ENCODE measurements around the gene SHROOM4. TPM values are rescaled to one million over a fixed set of nuclear protein-coding genes. Genes with fewer than 3 reads are reported as not detected.

The SHROOM4 gene
- total RNA-seq, 2 experiments from 2014 or later: not detected

DNA sequence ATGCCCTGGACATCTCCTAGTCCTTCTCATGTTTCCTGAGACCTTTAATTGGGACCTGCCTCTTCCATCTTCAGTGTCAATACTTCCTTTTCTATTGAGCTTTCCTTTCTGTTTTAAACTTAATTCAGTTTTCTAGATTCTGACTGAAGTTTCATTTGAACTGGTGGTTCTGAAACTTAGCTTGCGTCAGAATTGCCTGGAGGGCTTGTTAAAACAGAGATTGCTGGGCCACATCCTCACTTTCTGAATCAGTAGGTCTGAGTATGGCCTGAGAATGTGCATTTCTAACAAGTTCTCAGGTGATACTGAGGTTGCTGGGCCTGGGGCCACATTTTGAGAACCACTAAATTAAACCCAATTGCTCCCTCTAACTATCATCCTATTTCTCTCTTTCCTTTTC lies 191.2 kb downstream of the SHROOM4 start:
- no peaks in the 10 kb centered on the region for H3K27me3 ChIP-seq (ENCODE audit: control insufficient read depth in 1 of 2, insufficient read depth in 2 of 2, low read length in 2 of 2)
- Mint-ChIP-seq H3K9me3 (no peaks in the 10 kb centered on the region), H3K4me3 (no peak overlapping the region), H3K27me3 (peaks cover 7% of the 10 kb centered on the region), H3K36me3 (ENCODE audit: low read depth) (no peaks in the 10 kb centered on the region), H3K4me1 (ENCODE audit: low read depth) (no peaks in the 10 kb centered on the region), H3K27ac (no peak overlapping the region)
- no peaks in the 10 kb centered on the region for H3K4me1 ChIP-seq (ENCODE audit: insufficient read depth, low read length)
- no peak for TF ChIP-seq CTCF (IDR thresholded peaks at IDR 0.05)
- intact Hi-C loops (cut with DNase I, micrococcal nuclease): no loop called here
- DNase-seq (no peak), ATAC-seq (ENCODE audit: poor library complexity) (no peak)
- POLR2A ChIA-PET: no interaction called here
- no peak overlapping the region for H3K4me3 ChIP-seq (ENCODE audit: low read length)
- H3K36me3 ChIP-seq (ENCODE audit: insufficient read depth, low read length): no peaks in the 10 kb centered on the region
- H3K9me3 ChIP-seq (ENCODE audit: control insufficient read depth in 1 of 2, insufficient read depth in 1 of 2, low read length in 2 of 2): no peaks in the 10 kb centered on the region
- H3K27ac ChIP-seq (ENCODE audit: low read depth in 1 of 2, low read length in 2 of 2): no peak overlapping the region
- CTCF ChIA-PET: no interaction called here

DNA sequence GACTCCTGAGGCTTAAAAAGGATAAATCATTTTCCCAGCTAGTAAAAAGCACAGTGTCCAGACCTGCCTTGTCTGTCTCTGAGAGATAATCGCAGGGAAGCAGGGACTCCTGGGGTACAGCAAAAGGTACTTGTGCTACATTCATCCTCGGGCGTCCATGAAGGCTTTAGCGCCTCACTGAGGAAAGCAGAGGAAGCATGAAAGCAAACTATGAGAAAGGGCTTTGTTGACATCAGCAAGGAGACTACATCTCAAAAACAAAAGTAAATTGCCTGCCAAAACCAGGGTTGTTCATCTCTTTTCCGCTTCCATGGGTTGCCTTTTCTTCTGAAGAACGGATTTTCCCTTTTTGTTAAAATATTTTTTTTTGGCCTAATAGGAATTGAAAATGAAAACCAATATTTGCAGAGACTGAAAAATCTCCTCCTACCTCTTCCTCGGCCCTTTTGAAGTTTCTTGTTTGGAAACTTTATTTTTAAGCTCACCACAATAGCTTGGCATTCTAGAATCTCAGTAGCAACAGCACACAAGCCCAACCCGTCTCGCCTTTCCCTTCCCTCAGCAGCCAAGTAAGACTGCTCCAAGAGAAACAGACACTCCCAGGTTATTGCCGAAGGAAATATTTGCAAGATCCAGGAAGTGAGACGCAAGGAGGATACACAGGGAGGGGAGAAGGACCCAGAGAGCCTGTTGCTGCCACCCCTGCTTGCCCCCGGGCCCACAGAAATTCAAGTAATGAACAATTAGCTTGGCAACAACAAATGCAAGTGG lies 195.0 kb downstream of the SHROOM4 start:
- intact Hi-C loops (cut with DNase I, micrococcal nuclease): no loop called here
- Mint-ChIP-seq H3K4me1 (ENCODE audit: low read depth) (no peaks in the 10 kb centered on the region), H3K4me3 (no peak overlapping the region), H3K27me3 (no peaks in the 10 kb centered on the region), H3K9me3 (no peaks in the 10 kb centered on the region), H3K27ac (no peak overlapping the region), H3K36me3 (ENCODE audit: low read depth) (no peaks in the 10 kb centered on the region)
- no peaks in the 10 kb centered on the region for H3K36me3 ChIP-seq (ENCODE audit: insufficient read depth, low read length)
- CTCF ChIA-PET: no interaction called here
- no peak for TF ChIP-seq CTCF (IDR thresholded peaks at IDR 0.05)
- no peak for ATAC-seq (ENCODE audit: poor library complexity)
- POLR2A ChIA-PET: no interaction called here
- H3K27ac ChIP-seq (ENCODE audit: low read depth in 1 of 2, low read length in 2 of 2): no peak overlapping the region
- H3K4me1 ChIP-seq (ENCODE audit: insufficient read depth, low read length): no peaks in the 10 kb centered on the region
- no peaks in the 10 kb centered on the region for H3K9me3 ChIP-seq (ENCODE audit: control insufficient read depth in 1 of 2, insufficient read depth in 1 of 2, low read length in 2 of 2)
- H3K4me3 ChIP-seq (ENCODE audit: low read length): no peak overlapping the region
- no peak for DNase-seq
- no peaks in the 10 kb centered on the region for H3K27me3 ChIP-seq (ENCODE audit: control insufficient read depth in 1 of 2, insufficient read depth in 2 of 2, low read length in 2 of 2)

GRCh38 chrX:50617183-50617582 lies 196.8 kb downstream of the SHROOM4 start:
- Mint-ChIP-seq H3K27me3 (peaks cover 2% of the 10 kb centered on the region), H3K27ac (no peak overlapping the region), H3K4me3 (no peak overlapping the region), H3K4me1 (ENCODE audit: low read depth) (no peaks in the 10 kb centered on the region), H3K36me3 (ENCODE audit: low read depth) (no peaks in the 10 kb centered on the region), H3K9me3 (no peaks in the 10 kb centered on the region)
- no peak overlapping the region for H3K27ac ChIP-seq (ENCODE audit: low read depth in 1 of 2, low read length in 2 of 2)
- ATAC-seq (ENCODE audit: poor library complexity) (no peak), DNase-seq (no peak)
- ChIA-PET POLR2A (no interaction called here), CTCF (no interaction called here)
- H3K4me3 ChIP-seq (ENCODE audit: low read length): no peak overlapping the region
- TF ChIP-seq CTCF (IDR thresholded peaks at IDR 0.05): no peak
- intact Hi-C loops (cut with DNase I, micrococcal nuclease): no loop called here
- H3K36me3 ChIP-seq (ENCODE audit: insufficient read depth, low read length): no peaks in the 10 kb centered on the region
- H3K27me3 ChIP-seq (ENCODE audit: control insufficient read depth in 1 of 2, insufficient read depth in 2 of 2, low read length in 2 of 2): no peaks in the 10 kb centered on the region
- H3K9me3 ChIP-seq (ENCODE audit: control insufficient read depth in 1 of 2, insufficient read depth in 1 of 2, low read length in 2 of 2): no peaks in the 10 kb centered on the region
- H3K4me1 ChIP-seq (ENCODE audit: insufficient read depth, low read length): no peaks in the 10 kb centered on the region

All from CD4-positive, alpha-beta T cell (primary cell).